HepG2 (cell line): ENCODE data around the gene PARN. TPM values are rescaled to one million over a fixed set of nuclear protein-coding genes. Genes with fewer than 3 reads are reported as not detected.

Experiments
- ATM ChIP-seq: fragments of 450-650 bp; IDR thresholded peaks from 2 replicates; pipeline ENCODE4 v1.7.1; 2017; ENCODE audit warnings: mild to moderate bottlenecking, borderline replicate concordance
- CREB1 ChIP-seq, 2 experiments: fragments of 450-650 bp in 1 of 2; IDR thresholded peaks; 2 replicates each; pipeline ENCODE4 v1.6.1; 2016 to 2017; ENCODE audit warnings: control low read depth in 1 of 2, mild to moderate bottlenecking in 1 of 2, missing compliant biosample characterization in 1 of 2, missing genetic modification characterization in 1 of 2
- CREM ChIP-seq, 2 experiments: sonication (generic) in 1 of 2; formaldehyde crosslinking in 1 of 2; IDR thresholded peaks; 2 replicates each; pipeline versions ENCODE4 v1.4.0 to v1.6.1; 2016 to 2020; ENCODE audit warnings: antibody characterized with exemption in 1 of 2, mild to moderate bottlenecking in 1 of 2, missing genetic modification reagents in 1 of 2
- EHMT2 ChIP-seq: fragments of 200-600 bp; sonication (generic); IDR thresholded peaks from 2 replicates; pipeline ENCODE4 v1.7.0; 2017; ENCODE audit warnings: antibody characterized with exemption, low read depth, low read length, borderline replicate concordance
- FOSL1 ChIP-seq: sonication (generic); formaldehyde crosslinking; IDR thresholded peaks from 2 replicates; pipeline ENCODE4 v1.9.0; 2021; ENCODE audit warnings: missing genetic modification reagents, borderline replicate concordance
- FOXO4 ChIP-seq: sonication (generic); formaldehyde crosslinking; conservative IDR thresholded peaks from 2 replicates; pipeline ENCODE4 v1.8.1; 2023; ENCODE audit warnings: missing genetic modification reagents
- HMG20B ChIP-seq: conservative IDR thresholded peaks from 2 replicates; pipeline ENCODE4 v1.6.1; 2016; ENCODE audit warnings: missing genetic modification reagents, missing compliant biosample characterization
- KDM1A ChIP-seq: IDR thresholded peaks from 2 replicates; pipeline ENCODE4 v1.6.1; 2016; ENCODE audit warnings: missing compliant biosample characterization
- KLF6 ChIP-seq: IDR thresholded peaks from 2 replicates; pipeline ENCODE4 v1.8.0; 2016; ENCODE audit warnings: missing biosample characterization, missing genetic modification reagents
- NR2F6 ChIP-seq, 2 experiments: IDR thresholded peaks; 2 replicates each; pipeline ENCODE4 v1.6.1; 2016; ENCODE audit warnings: antibody characterized with exemption in 1 of 2, mild to moderate bottlenecking in 1 of 2
- PATZ1 ChIP-seq: sonication (generic); formaldehyde crosslinking; IDR thresholded peaks from 2 replicates; pipeline ENCODE4 v1.4.0; 2020; ENCODE audit warnings: missing genetic modification reagents
- POGZ ChIP-seq: sonication (generic); formaldehyde crosslinking; IDR thresholded peaks from 2 replicates; pipeline ENCODE4 v1.4.0; 2020; ENCODE audit warnings: mild to moderate bottlenecking, missing genetic modification reagents
- PTBP1 ChIP-seq: fragments of 200-400 bp; formaldehyde crosslinking; IDR thresholded peaks from 2 replicates; pipeline ENCODE4 v1.6.1; 2018; ENCODE audit warnings: low read length, low read depth; ENCODE audit not compliant: poor library complexity, severe bottlenecking
- RARA ChIP-seq: IDR thresholded peaks from 2 replicates; pipeline ENCODE4 v1.6.1; 2016; ENCODE audit warnings: missing genetic modification reagents, missing compliant biosample characterization
- RFXAP ChIP-seq: sonication (generic); formaldehyde crosslinking; IDR thresholded peaks from 2 replicates; pipeline ENCODE4 v1.4.0; 2020; ENCODE audit warnings: missing genetic modification reagents, borderline replicate concordance
- RXRB ChIP-seq: IDR thresholded peaks from 2 replicates; pipeline ENCODE4 v1.6.1; 2016; ENCODE audit warnings: borderline replicate concordance, missing genetic modification reagents, missing compliant biosample characterization
- SIX1 ChIP-seq: sonication (generic); formaldehyde crosslinking; IDR thresholded peaks from 2 replicates; pipeline ENCODE4 v1.4.0; 2020; ENCODE audit warnings: missing genetic modification reagents, borderline replicate concordance
- XBP1 ChIP-seq: sonication (generic); formaldehyde crosslinking; IDR thresholded peaks from 2 replicates; pipeline ENCODE4 v1.5.0; 2020; ENCODE audit warnings: missing genetic modification reagents
- XRCC5 ChIP-seq: fragments of 200-400 bp; formaldehyde crosslinking; optimal IDR thresholded peaks from 2 replicates; pipeline ENCODE3; 2017; ENCODE audit warnings: mild to moderate bottlenecking, low read length
- ZFP90 ChIP-seq: sonication (generic); formaldehyde crosslinking; IDR thresholded peaks from 2 replicates; pipeline ENCODE4 v1.8.0; 2022; ENCODE audit warnings: missing genetic modification reagents, mild to moderate bottlenecking, inconsistent platforms, borderline replicate concordance
- ZNF292 ChIP-seq: sonication (generic); formaldehyde crosslinking; IDR thresholded peaks from 2 replicates; pipeline ENCODE4 v1.8.1; 2022; ENCODE audit warnings: mild to moderate bottlenecking, low read depth, missing genetic modification reagents, borderline replicate concordance
- ZNF512 ChIP-seq: sonication (generic); formaldehyde crosslinking; IDR thresholded peaks from 2 replicates; pipeline ENCODE4 v1.4.0; 2020; ENCODE audit warnings: mild to moderate bottlenecking, missing genetic modification reagents
- ZNF570 ChIP-seq: sonication (generic); formaldehyde crosslinking; IDR thresholded peaks from 2 replicates; pipeline ENCODE4 v1.4.0; 2020; ENCODE audit warnings: mild to moderate bottlenecking, missing genetic modification reagents, borderline replicate concordance
- polyA plus RNA-seq, 8 experiments: library from polyadenylated mRNA; depleted of rRNA in 3 of 8; stranded (reverse) in 7 of 8; unstranded in 1 of 8; fragments of >200 nt; fragmentation: Illumina TruSeq in 4 of 8; extraction: Trizol in 4 of 8; gene quantifications; 2 replicates each; pipeline versions ENCODE4 v1.2.1 to v1.2.3, GENCODE V29; 2011 to 2016; ENCODE audit warnings: low read depth in 4 of 8, missing spikeins in 1 of 8, mixed read lengths in 1 of 8; ENCODE audit not compliant: insufficient read depth in 1 of 8
- total RNA-seq, 5 experiments: library from RNA; depleted of rRNA; stranded (reverse); fragments of >200 nt; fragmentation: Illumina TruSeq; extraction: Trizol; gene quantifications; 2 replicates each; pipeline ENCODE4 v1.2.3, GENCODE V29; 2016; ENCODE audit warnings: low read depth in 1 of 5
- TF ChIP-seq, protein P1 (sequence below): IDR thresholded peaks from 2 replicates; pipeline ENCODE4 v1.6.1; 2016; ENCODE audit warnings: low read depth, control low read depth
- TF ChIP-seq, protein P2 (sequence below): sonication (generic); formaldehyde crosslinking; IDR thresholded peaks from 2 replicates; pipeline ENCODE4 v1.4.0; 2020; ENCODE audit warnings: mild to moderate bottlenecking, missing genetic modification reagents

The PARN gene
- total and polyA plus RNA-seq, 2 of the 13 experiments (the other 11 are each of a cell fraction or from before 2014, with no cell fraction given) = 13.3 to 47.6 TPM

GRCh38 chr16:14476183-14476582, 153.9 kb downstream of the PARN start (continued):
- TF ChIP-seq, protein P1, sequence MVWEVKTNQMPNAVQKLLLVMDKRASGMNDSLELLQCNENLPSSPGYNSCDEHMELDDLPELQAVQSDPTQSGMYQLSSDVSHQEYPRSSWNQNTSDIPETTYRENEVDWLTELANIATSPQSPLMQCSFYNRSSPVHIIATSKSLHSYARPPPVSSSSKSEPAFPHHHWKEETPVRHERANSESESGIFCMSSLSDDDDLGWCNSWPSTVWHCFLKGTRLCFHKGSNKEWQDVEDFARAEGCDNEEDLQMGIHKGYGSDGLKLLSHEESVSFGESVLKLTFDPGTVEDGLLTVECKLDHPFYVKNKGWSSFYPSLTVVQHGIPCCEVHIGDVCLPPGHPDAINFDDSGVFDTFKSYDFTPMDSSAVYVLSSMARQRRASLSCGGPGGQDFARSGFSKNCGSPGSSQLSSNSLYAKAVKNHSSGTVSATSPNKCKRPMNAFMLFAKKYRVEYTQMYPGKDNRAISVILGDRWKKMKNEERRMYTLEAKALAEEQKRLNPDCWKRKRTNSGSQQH = no peak
- TF ChIP-seq XBP1 (CRISPR knock-in tag) (no peak), NR2F6 (IDR thresholded peaks at IDR 0.05) (0 out of 2 replicates have a peak, but pooled peaks have one; percentile 14), NR2F6 (CRISPR knock-in tag; IDR thresholded peaks at IDR 0.05) (no peak), SIX1 (CRISPR knock-in tag) (no peak), CREB1 (IDR thresholded peaks at IDR 0.05) (no peak), CREB1 (CRISPR knock-in tag; IDR thresholded peaks at IDR 0.05) (peak; percentile 7; the same call in 1 of the 2 replicates), HMG20B (CRISPR knock-in tag) (no peak), EHMT2 (peak; percentile 89), KLF6 (CRISPR knock-in tag) (no peak), KDM1A (CRISPR knock-in tag) (no peak), RXRB (CRISPR knock-in tag) (no peak), ZNF292 (CRISPR knock-in tag) (no peak), PATZ1 (peak; percentile 10; the same call in 1 of the 2 replicates), ZNF570 (no peak), CREM (IDR thresholded peaks at IDR 0.05) (peak; percentile 6; the same call in 1 of the 2 replicates), CREM (CRISPR knock-in tag; IDR thresholded peaks at IDR 0.05) (no peak), FOSL1 (CRISPR knock-in tag) (no peak), XRCC5 (no peak), ZNF512 (CRISPR knock-in tag) (no peak), RARA (0 out of 2 replicates have a peak, but pooled peaks have one; percentile 9), FOXO4 (CRISPR knock-in tag) (no peak), ATM (no peak), POGZ (0 out of 2 replicates have a peak, but pooled peaks have one; percentile 10), RFXAP (CRISPR knock-in tag) (no peak), PTBP1 (no peak), ZFP90 (no peak)
- TF ChIP-seq, protein P2, sequence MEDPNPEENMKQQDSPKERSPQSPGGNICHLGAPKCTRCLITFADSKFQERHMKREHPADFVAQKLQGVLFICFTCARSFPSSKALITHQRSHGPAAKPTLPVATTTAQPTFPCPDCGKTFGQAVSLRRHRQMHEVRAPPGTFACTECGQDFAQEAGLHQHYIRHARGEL (CRISPR knock-in tag) = no peak
